Transverse colon (tissue), 4 donors: ENCODE data around the gene NKG7.

Source experiments
- EP300 ChIP-seq: sonication (generic); formaldehyde crosslinking; IDR thresholded peaks from one replicate; pipeline ENCODE4 v1.6.1; 2017; ENCODE audit warnings: antibody characterized with exemption, low read depth
- POLR2A ChIP-seq: fragments of 450-650 bp; IDR thresholded peaks from one replicate; pipeline ENCODE4 v1.6.1; 2016; ENCODE audit warnings: antibody characterized with exemption, mild to moderate bottlenecking, moderate library complexity
- POLR2AphosphoS5 ChIP-seq, 3 donors: sonication (generic); formaldehyde crosslinking; IDR thresholded peaks; one replicate each; pipeline ENCODE4 v1.6.1; 2016; ENCODE audit warnings: antibody characterized with exemption in 3 of 3
- TF ChIP-seq, protein P1 (sequence below), 5 experiments: fragments of 200-600 bp in 3 of 5; fragments of 450-650 bp in 2 of 5; sonication (generic) in 3 of 5; IDR thresholded peaks; 1 replicate in 2 of 5; 2 replicates in 3 of 5; pipeline ENCODE4 v1.5.1; 2016 to 2017; ENCODE audit warnings: antibody characterized with exemption in 5 of 5, inconsistent platforms in 3 of 5, mild to moderate bottlenecking in 2 of 5, moderate library complexity in 1 of 5

DNA sequence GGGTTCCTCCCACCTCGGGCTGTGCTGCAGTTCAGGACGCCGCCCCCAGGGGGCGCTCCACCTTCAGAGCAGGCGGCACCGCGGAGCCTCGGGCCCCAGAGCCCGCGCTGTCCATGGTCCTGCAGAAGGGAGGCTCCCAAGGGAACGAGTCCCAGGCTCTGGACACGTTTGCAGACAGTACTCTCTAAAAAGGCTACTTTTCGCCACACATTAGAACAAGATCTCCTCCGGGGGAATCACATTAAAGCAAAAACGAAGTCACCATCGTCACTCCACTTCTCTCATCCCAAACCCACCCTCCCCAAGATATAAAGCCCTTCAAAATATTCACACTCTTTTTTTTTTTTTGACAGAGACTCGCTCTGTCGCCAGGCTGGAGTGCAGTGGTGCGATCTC lies 49.6 kb upstream of the NKG7 start:
- TF ChIP-seq, protein P1, sequence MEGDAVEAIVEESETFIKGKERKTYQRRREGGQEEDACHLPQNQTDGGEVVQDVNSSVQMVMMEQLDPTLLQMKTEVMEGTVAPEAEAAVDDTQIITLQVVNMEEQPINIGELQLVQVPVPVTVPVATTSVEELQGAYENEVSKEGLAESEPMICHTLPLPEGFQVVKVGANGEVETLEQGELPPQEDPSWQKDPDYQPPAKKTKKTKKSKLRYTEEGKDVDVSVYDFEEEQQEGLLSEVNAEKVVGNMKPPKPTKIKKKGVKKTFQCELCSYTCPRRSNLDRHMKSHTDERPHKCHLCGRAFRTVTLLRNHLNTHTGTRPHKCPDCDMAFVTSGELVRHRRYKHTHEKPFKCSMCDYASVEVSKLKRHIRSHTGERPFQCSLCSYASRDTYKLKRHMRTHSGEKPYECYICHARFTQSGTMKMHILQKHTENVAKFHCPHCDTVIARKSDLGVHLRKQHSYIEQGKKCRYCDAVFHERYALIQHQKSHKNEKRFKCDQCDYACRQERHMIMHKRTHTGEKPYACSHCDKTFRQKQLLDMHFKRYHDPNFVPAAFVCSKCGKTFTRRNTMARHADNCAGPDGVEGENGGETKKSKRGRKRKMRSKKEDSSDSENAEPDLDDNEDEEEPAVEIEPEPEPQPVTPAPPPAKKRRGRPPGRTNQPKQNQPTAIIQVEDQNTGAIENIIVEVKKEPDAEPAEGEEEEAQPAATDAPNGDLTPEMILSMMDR (IDR thresholded peaks at IDR 0.05) = peak; percentile 92 to 99 (median 95)
- no peak for TF ChIP-seq EP300
- no peak for TF ChIP-seq POLR2A
- TF ChIP-seq POLR2AphosphoS5 (IDR thresholded peaks at IDR 0.05) = no peak
